NCI-H2171 (cell line): ENCODE data around the gene ZNF668.
"Not testable (repeated sequence)": the region's sequence is repeated elsewhere in the genome, so short reads cannot be mapped to it uniquely, and the experiment has no call there.

ENCODE experiments used
- DNase-seq: peaks from one replicate; lab custom pipeline; 2025; lab: John Stamatoyannopoulos, UW

Gene ZNF668

GRCh38 chr16:31013292-31013691 lies 60.7 kb downstream of the ZNF668 start:
- not testable (repeated sequence) for DNase-seq

DNA sequence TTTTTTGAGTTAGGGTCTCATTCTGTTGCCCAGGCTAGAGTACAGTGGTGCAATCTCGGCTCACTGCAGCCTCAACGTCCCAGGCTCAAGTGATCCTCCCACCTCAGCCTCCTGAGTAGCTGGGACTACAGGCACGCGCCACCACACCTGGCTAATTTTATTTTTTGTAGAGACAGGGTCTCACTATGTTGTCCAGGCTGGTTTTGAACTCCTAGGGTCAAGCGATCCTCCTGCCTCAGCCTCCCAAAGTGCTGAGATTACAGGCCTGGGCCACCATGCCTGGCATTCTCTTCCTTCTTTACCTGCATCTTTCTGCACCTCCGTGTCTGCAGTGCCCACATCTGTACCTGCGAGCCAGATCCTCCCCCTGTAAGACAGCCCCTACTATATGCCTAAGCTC lies 62.2 kb downstream of the ZNF668 start:
- not testable (repeated sequence) for DNase-seq
